Ovary (tissue), 9 donors: ENCODE results near the gene TEX261. TPM values are rescaled to one million over a fixed set of nuclear protein-coding genes. Genes with fewer than 3 reads are reported as not detected.

Source experiments
- DNase-seq, 5 donors: peaks; one replicate each; pipeline ENCODE4 v3.0.0-alpha.2; 2019 to 2020
- H3K27ac ChIP-seq, 2 donors: fragments of 200-600 bp; one replicate each; pipeline versions ENCODE4 v1.5.1 to v1.8.0; 2019 to 2022
- H3K27me3 ChIP-seq: fragments of 200-600 bp; one replicate; pipeline ENCODE4 v1.8.0; 2022
- H3K36me3 ChIP-seq: fragments of 200-600 bp; sonication (generic); one replicate; pipeline ENCODE4 v1.5.1; 2019
- H3K4me1 ChIP-seq: one replicate; pipeline ENCODE4 v1.8.1; 2013; ENCODE audit warnings: mild to moderate bottlenecking, moderate library complexity; ENCODE audit not compliant: insufficient read depth
- H3K4me3 ChIP-seq: fragments of 200-600 bp; sonication (generic); one replicate; pipeline ENCODE4 v1.5.1; 2017
- H3K9me3 ChIP-seq, 2 donors: fragments of 200-600 bp in 1 of 2; sonication (generic) in 1 of 2; one replicate each; pipeline versions ENCODE4 v1.5.1 to v1.8.1; 2013 to 2019; ENCODE audit warnings: mild to moderate bottlenecking in 1 of 2, moderate library complexity in 1 of 2
- EP300 ChIP-seq: sonication (generic); formaldehyde crosslinking; IDR thresholded peaks from one replicate; pipeline ENCODE4 v1.6.1; 2017; ENCODE audit warnings: antibody characterized with exemption
- POLR2A ChIP-seq: fragments of 450-650 bp; IDR thresholded peaks from one replicate; pipeline ENCODE4 v1.6.1; 2017; ENCODE audit warnings: antibody characterized with exemption, mild to moderate bottlenecking, moderate library complexity
- whole genome bisulfite sequencing, 3 donors: extraction: QIAGEN DNeasy Blood & Tissue Kit in 1 of 3; methylation state at CpG; one replicate each; pipeline versions ENCODE4 v1.1.5 to v1.1.7; 2013 to 2017; 5-methylcytosine and 5-hydroxymethylcytosine counted together
- intact Hi-C, 4 donors: fragments of 100-400 bp; cut with DNase I; formaldehyde crosslinking; loops; one replicate each; pipeline versions ENCODE4 v1.11.0 to v1.15.1; 2022 to 2023
- polyA plus RNA-seq, 2 donors: library from polyadenylated mRNA; stranded (reverse); fragments of 200-250 nt in 1 of 2; fragments of 350-450 nt in 1 of 2; fragmentation: Illumina TruSeq in 1 of 2; extraction: RNeasy Lipid Tissue Mini Kit (QIAGEN cat#74804) in 1 of 2; gene quantifications; one replicate each; pipeline ENCODE4 v1.2.3, GENCODE V29; 2013 to 2014
- total RNA-seq, 7 donors: library from RNA; depleted of rRNA in 2 of 7; stranded (reverse); fragments of >200 nt in 2 of 7; fragmentation: NEBNext Ultra II Directional in 3 of 7; extraction: Animal tissue kit (Norgen Biotek cat#: 25700) in 3 of 7; gene quantifications; one replicate each; pipeline versions ENCODE4 v1.1.0 to v1.2.4, GENCODE V29; 2016 to 2023
- TF ChIP-seq, protein P1 (sequence below), 3 donors: fragments of 450-650 bp in 2 of 3; fragments of 200-600 bp in 1 of 3; IDR thresholded peaks; one replicate each; pipeline versions ENCODE4 v1.5.1 to v1.8.0; 2016 to 2022; ENCODE audit warnings: antibody characterized with exemption in 3 of 3, mild to moderate bottlenecking in 1 of 3
- donor health status: DM: no; HTN: no; CAD: no; lungs with moderate emphysema.
- donor health status: DM: no; HTN: no; CAD: no.
- donor health status: Bipolar disorder and iron deficiency.
- donor health status: DM: yes; HTN: yes; CAD: no.
- donor health status: DM: no; HTN: no; CAD: no.
- donor health status: DM: yes; HTN: yes; CAD: no.

Gene TEX261
- total and polyA plus RNA-seq, 9 donors = 21.6 to 132 (median 57.3) TPM

- Histone ChIP-seq H3K36me3 (no peaks in the 10 kb centered on the region), H3K9me3 (no peaks in the 10 kb centered on the region), H3K4me3 (no peak overlapping the region), H3K27me3 (no peaks in the 10 kb centered on the region), H3K4me1 (no peaks in the 10 kb centered on the region), H3K27ac (no peak overlapping the region)
- no peak for DNase-seq
- TF ChIP-seq POLR2A = no peak
- TF ChIP-seq EP300 = no peak
- TF ChIP-seq, protein P1, sequence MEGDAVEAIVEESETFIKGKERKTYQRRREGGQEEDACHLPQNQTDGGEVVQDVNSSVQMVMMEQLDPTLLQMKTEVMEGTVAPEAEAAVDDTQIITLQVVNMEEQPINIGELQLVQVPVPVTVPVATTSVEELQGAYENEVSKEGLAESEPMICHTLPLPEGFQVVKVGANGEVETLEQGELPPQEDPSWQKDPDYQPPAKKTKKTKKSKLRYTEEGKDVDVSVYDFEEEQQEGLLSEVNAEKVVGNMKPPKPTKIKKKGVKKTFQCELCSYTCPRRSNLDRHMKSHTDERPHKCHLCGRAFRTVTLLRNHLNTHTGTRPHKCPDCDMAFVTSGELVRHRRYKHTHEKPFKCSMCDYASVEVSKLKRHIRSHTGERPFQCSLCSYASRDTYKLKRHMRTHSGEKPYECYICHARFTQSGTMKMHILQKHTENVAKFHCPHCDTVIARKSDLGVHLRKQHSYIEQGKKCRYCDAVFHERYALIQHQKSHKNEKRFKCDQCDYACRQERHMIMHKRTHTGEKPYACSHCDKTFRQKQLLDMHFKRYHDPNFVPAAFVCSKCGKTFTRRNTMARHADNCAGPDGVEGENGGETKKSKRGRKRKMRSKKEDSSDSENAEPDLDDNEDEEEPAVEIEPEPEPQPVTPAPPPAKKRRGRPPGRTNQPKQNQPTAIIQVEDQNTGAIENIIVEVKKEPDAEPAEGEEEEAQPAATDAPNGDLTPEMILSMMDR (IDR thresholded peaks at IDR 0.05) = no peak
- 41 to 57% (median 47%) methylated on average over 4 of the region's 4 CpGs for WGBS, 3 donors
- intact Hi-C loops = no loop called here
These were observed 30.5 kb downstream of the TEX261 start for GRCh38 chr2:70964133-70964532.

GRCh38 chr2:70962885-70963878 is 31.5 kb downstream of the TEX261 start:
- intact Hi-C loops = no loop called here
- H3K36me3 ChIP-seq = no peaks in the 10 kb centered on the region
- 55 to 60% (median 59%) methylated on average over 18 of the region's 18 CpGs for WGBS, 3 donors

GRCh38 chr2:70962211-70962884 is 32.3 kb downstream of the TEX261 start:
- DNase-seq = no peak
- WGBS, 3 donors = 73 to 77% (median 75%) methylated on average over 12 of the region's 12 CpGs
- intact Hi-C loops = no loop called here
- no peak overlapping the region for H3K27ac ChIP-seq
- no peak overlapping the region for H3K4me3 ChIP-seq
- H3K4me1 ChIP-seq = no peaks in the 10 kb centered on the region
- H3K27me3 ChIP-seq = no peaks in the 10 kb centered on the region
- TF ChIP-seq, protein P1 (IDR thresholded peaks at IDR 0.05) = no peak
- TF ChIP-seq POLR2A (no peak), EP300 (no peak)
- no peaks in the 10 kb centered on the region for H3K9me3 ChIP-seq
- no peaks in the 10 kb centered on the region for H3K36me3 ChIP-seq

More at GRCh38 chr2:70962885-70963878, 31.5 kb downstream of the TEX261 start:
- Histone ChIP-seq H3K4me1 (no peaks in the 10 kb centered on the region), H3K27me3 (no peaks in the 10 kb centered on the region), H3K4me3 (no peak overlapping the region), H3K9me3 (no peaks in the 10 kb centered on the region), H3K27ac (no peak overlapping the region)
- TF ChIP-seq POLR2A = no peak
- no peak for TF ChIP-seq EP300
- TF ChIP-seq, protein P1 (IDR thresholded peaks at IDR 0.05) = no peak
- no peak for DNase-seq

GRCh38 chr2:70961648-70961994 is 33.1 kb downstream of the TEX261 start:
- Histone ChIP-seq H3K9me3 (no peaks in the 10 kb centered on the region), H3K4me3 (no peak overlapping the region), H3K27me3 (no peaks in the 10 kb centered on the region), H3K4me1 (no peaks in the 10 kb centered on the region), H3K36me3 (no peaks in the 10 kb centered on the region), H3K27ac (no peak overlapping the region)
- intact Hi-C loops = no loop called here
- 80 to 87% (median 86%) methylated on average over 4 of the region's 4 CpGs for WGBS, 3 donors
- no peak for DNase-seq
- no peak for TF ChIP-seq POLR2A
- no peak for TF ChIP-seq EP300
- TF ChIP-seq, protein P1 (IDR thresholded peaks at IDR 0.05) = no peak
